HEK293 (cell line): ENCODE measurements around the gene DDX42.
A peak's percentile ranks its signal among the peaks of the same experiment; 100 is the strongest.

ENCODE experiments used
- CTCF ChIA-PET: fragments of 350-600 bp; formaldehyde crosslinking; extraction: SDS; loops from one replicate; lab custom pipeline; 2021; ENCODE audit warnings: antibody characterized with exemption; lab: Yijun Ruan, JAX
- POLR2A ChIA-PET: fragments of 300-600 bp; formaldehyde crosslinking; extraction: SDS; loops from one replicate; lab custom pipeline; 2020; ENCODE audit warnings: antibody characterized with exemption, inconsistent platforms; lab: Yijun Ruan, JAX
- H3K27ac ChIP-seq: fragments of 200-500 bp; sonication (Bioruptor generic); 2 replicates; pipeline ENCODE4 v1.5.1; 2014; ENCODE audit warnings: low read depth, low read length, control low read depth, inconsistent platforms; ENCODE audit errors: extremely low read depth
- H3K36me3 ChIP-seq, 2 experiments: fragments of 200-500 bp in 1 of 2; sonication (Bioruptor generic) in 1 of 2; 1 replicate in 1 of 2; 2 replicates in 1 of 2; pipeline ENCODE4 v1.5.1; 2014 to 2017; ENCODE audit warnings: inconsistent platforms in 2 of 2, low read length in 2 of 2; ENCODE audit not compliant: control insufficient read depth in 2 of 2, insufficient read depth in 1 of 2
- H3K4me1 ChIP-seq: fragments of 200-500 bp; sonication (Bioruptor generic); 2 replicates; pipeline ENCODE4 v1.5.1; 2014; ENCODE audit warnings: mild to moderate bottlenecking, low read length, inconsistent platforms; ENCODE audit not compliant: control insufficient read depth, insufficient read depth
- H3K4me3 ChIP-seq: 2 replicates; pipeline ENCODE4 v1.5.1; 2011; ENCODE audit warnings: low read depth, mild to moderate bottlenecking, control low read depth, low read length, moderate library complexity
- H3K9me3 ChIP-seq: fragments of 200-500 bp; sonication (Bioruptor generic); 2 replicates; pipeline ENCODE4 v1.5.1; 2014; ENCODE audit warnings: low read depth, low read length, inconsistent platforms; ENCODE audit not compliant: control insufficient read depth, insufficient read depth
- GFI1B ChIP-seq: fragments of 450-650 bp; formaldehyde crosslinking; IDR thresholded peaks from 2 replicates; pipeline ENCODE4 v1.5.1; 2016; ENCODE audit warnings: missing biosample characterization, missing genetic modification characterization
- GLIS1 ChIP-seq: fragments of 450-650 bp; formaldehyde crosslinking; IDR thresholded peaks from 2 replicates; pipeline ENCODE4 v1.5.1; 2016; ENCODE audit warnings: missing biosample characterization, missing genetic modification characterization
- IKZF3 ChIP-seq: fragments of 450-650 bp; IDR thresholded peaks from 2 replicates; pipeline ENCODE4 v1.5.0; 2018; ENCODE audit warnings: missing biosample characterization, mild to moderate bottlenecking, missing genetic modification characterization, moderate library complexity
- PRDM1 ChIP-seq: fragments of 450-650 bp; formaldehyde crosslinking; IDR thresholded peaks from 2 replicates; pipeline ENCODE4; 2016; ENCODE audit warnings: missing biosample characterization, missing genetic modification characterization
- SP2 ChIP-seq: fragments of 450-650 bp; formaldehyde crosslinking; IDR thresholded peaks from 2 replicates; pipeline ENCODE4 v1.5.1; 2016; ENCODE audit warnings: missing biosample characterization, missing genetic modification characterization
- TCF7L2 ChIP-seq: IDR thresholded peaks from 2 replicates; pipeline ENCODE4 v1.6.1; 2011; ENCODE audit warnings: low read depth, mild to moderate bottlenecking, inconsistent platforms, low read length, moderate library complexity, borderline replicate concordance
- ZBTB1 ChIP-seq: fragments of 450-650 bp; formaldehyde crosslinking; IDR thresholded peaks from 2 replicates; pipeline ENCODE4 v1.5.1; 2016; ENCODE audit warnings: missing biosample characterization, missing genetic modification characterization
- ZBTB7A ChIP-seq: fragments of 450-650 bp; formaldehyde crosslinking; IDR thresholded peaks from 2 replicates; pipeline ENCODE4 v1.5.1; 2016; ENCODE audit warnings: low read depth, missing biosample characterization, missing genetic modification characterization
- ZBTB8A ChIP-seq: fragments of 450-650 bp; formaldehyde crosslinking; IDR thresholded peaks from 2 replicates; pipeline ENCODE4 v1.5.1; 2016; ENCODE audit warnings: missing biosample characterization, missing genetic modification characterization
- ZNF19 ChIP-seq: fragments of 450-650 bp; formaldehyde crosslinking; IDR thresholded peaks from 2 replicates; pipeline ENCODE4; 2016; ENCODE audit warnings: missing biosample characterization, missing genetic modification characterization, low read depth
- ZNF221 ChIP-seq: fragments of 450-650 bp; formaldehyde crosslinking; IDR thresholded peaks from 2 replicates; pipeline ENCODE4 v1.5.1; 2017; ENCODE audit warnings: missing biosample characterization, missing genetic modification characterization, borderline replicate concordance
- ZNF48 ChIP-seq: fragments of 450-650 bp; formaldehyde crosslinking; IDR thresholded peaks from 2 replicates; pipeline ENCODE4 v1.5.1; 2016; ENCODE audit warnings: missing biosample characterization, missing genetic modification characterization
- ZNF558 ChIP-seq: fragments of 450-650 bp; formaldehyde crosslinking; IDR thresholded peaks from 2 replicates; pipeline ENCODE4 v1.5.1; 2016; ENCODE audit warnings: missing biosample characterization, missing genetic modification characterization
- ZNF624 ChIP-seq: fragments of 450-650 bp; formaldehyde crosslinking; IDR thresholded peaks from 2 replicates; pipeline ENCODE4 v1.5.1; 2017; ENCODE audit warnings: missing biosample characterization, missing genetic modification characterization
- ZNF670 ChIP-seq: fragments of 450-650 bp; formaldehyde crosslinking; IDR thresholded peaks from 2 replicates; pipeline ENCODE4 v1.5.1; 2016; ENCODE audit warnings: missing biosample characterization, missing genetic modification characterization, low read depth
- ZNF830 ChIP-seq: fragments of 450-650 bp; IDR thresholded peaks from 2 replicates; pipeline ENCODE4 v1.5.0; 2018; ENCODE audit warnings: missing biosample characterization, missing genetic modification characterization, low read depth, mild to moderate bottlenecking, moderate library complexity
- ZXDB ChIP-seq: fragments of 450-650 bp; formaldehyde crosslinking; IDR thresholded peaks from 2 replicates; pipeline ENCODE4 v1.5.1; 2016; ENCODE audit warnings: missing biosample characterization, missing genetic modification characterization
- TF ChIP-seq, protein P1 (sequence below): fragments of 450-650 bp; formaldehyde crosslinking; IDR thresholded peaks from 2 replicates; pipeline ENCODE4 v1.5.1; 2016; ENCODE audit warnings: missing biosample characterization, missing genetic modification characterization
- TF ChIP-seq, protein P2 (sequence below): fragments of 450-650 bp; formaldehyde crosslinking; IDR thresholded peaks from 2 replicates; pipeline ENCODE4 v1.5.1; 2017; ENCODE audit warnings: missing biosample characterization, missing genetic modification characterization
- TF ChIP-seq, protein P3 (sequence below): fragments of 450-650 bp; formaldehyde crosslinking; IDR thresholded peaks from 2 replicates; pipeline ENCODE4 v1.5.1; 2016; ENCODE audit warnings: missing biosample characterization, missing genetic modification characterization
- TF ChIP-seq, protein P4 (sequence below): fragments of 450-650 bp; formaldehyde crosslinking; IDR thresholded peaks from 2 replicates; pipeline ENCODE4 v1.5.1; 2016; ENCODE audit warnings: missing biosample characterization, missing genetic modification characterization
- TF ChIP-seq, protein P5 (sequence below): fragments of 450-650 bp; formaldehyde crosslinking; IDR thresholded peaks from 2 replicates; pipeline ENCODE4 v1.5.1; 2016; ENCODE audit warnings: missing biosample characterization, missing genetic modification characterization

The DDX42 gene

DNA sequence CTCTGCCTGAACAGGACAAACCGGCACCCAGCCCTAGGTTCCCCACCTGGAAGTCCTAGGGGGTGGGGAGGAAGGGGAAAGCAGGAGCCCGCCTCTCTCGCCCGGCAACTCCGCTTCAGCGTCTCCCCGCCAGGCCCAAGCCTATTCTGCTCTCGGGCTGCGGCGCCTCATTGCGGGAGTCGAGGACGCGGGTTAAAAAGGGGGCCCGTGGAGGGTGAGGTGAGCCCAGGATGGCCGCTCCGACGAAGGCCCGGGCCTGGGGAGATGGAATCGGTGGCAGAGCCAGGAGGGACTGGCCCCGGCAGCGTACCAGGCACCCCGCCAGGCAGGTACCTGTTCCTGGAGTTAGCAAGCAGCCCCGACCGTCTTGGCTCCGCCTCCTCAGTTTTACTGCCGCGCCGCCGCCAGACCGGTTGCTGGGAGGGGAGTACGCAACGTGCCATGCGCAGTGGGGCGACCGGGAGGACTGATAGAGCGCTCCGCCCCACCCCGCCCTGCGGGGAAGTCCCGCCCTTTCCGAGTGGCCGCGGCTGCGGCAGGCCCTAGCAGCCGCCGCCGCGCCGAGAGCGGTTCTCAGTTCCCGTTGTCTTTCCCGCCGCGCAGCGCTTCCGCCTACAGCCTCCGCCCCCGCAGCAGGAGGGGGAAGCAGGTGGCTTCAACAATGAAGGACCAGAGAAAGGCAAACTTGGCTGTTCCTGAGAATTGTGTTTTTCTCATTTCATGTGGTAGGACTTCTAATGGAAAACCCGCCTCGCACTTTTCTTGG lies 32.4 kb upstream of the DDX42 start, which contains the start of gene STRADA (continued):
- TF ChIP-seq ZBTB7A: peak; percentile 37; the same call in 1 of the 2 replicates
- TF ChIP-seq ZNF558 (tag by site-specific recombination): no peak
- TF ChIP-seq IKZF3 (tag by site-specific recombination): 0 out of 2 replicates have a peak, but pooled peaks have one; percentile 7
- no peak for TF ChIP-seq ZNF830
- TF ChIP-seq GLIS1 (tag by site-specific recombination): peak; percentile 69

DNA sequence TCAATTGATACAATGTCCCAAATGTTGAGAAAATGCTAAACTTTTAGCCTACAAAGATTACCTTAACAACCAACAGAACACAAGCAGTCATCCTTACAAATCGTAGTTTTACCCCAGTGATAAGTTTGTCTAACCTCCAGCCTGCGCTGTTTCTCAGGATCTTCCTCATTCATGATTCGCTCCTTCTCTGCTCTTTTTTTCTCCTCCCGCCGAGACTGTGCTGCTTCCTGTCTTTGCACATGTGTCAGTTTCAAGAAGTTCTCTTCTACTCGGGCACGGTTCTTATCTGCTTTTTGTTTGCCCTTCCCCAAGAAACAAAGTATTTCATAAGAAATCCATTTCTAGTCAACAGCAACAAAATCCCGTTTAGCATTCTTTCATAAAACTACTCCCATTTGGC lies 22.2 kb upstream of the DDX42 start:
- no peak overlapping the region for H3K4me3 ChIP-seq

DNA sequence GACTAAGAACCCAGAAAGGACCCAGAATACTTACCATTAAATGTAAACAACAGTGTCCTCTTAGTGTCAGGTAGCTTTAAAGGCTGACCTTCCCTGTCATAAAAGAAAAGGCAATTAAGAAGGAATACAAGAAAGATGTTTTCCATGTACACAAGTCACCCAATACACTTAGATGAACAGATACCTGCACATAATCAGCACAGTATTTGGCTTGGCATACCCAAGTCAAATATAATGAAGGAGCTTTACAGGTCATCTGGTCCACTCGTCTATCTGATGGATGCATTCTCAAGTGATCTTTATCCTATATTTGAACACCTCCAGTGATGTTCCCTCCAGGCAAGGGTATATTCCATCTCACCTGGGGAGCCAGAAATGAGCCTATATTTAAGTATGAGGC lies 21.3 kb upstream of the DDX42 start:
- peaks cover 87 to 98% of the 10 kb centered on the region in 2 experiments for H3K36me3 ChIP-seq
- TF ChIP-seq ZNF19 (tag by site-specific recombination): no peak
- TF ChIP-seq ZNF48 (tag by site-specific recombination): no peak
- TF ChIP-seq SP2 (tag by site-specific recombination): no peak
- TF ChIP-seq ZNF670 (tag by site-specific recombination): no peak
- TF ChIP-seq ZBTB8A (tag by site-specific recombination): no peak
- no peak for TF ChIP-seq ZNF558 (tag by site-specific recombination)
- no peak for TF ChIP-seq ZNF624 (tag by site-specific recombination)
- TF ChIP-seq, protein P1, sequence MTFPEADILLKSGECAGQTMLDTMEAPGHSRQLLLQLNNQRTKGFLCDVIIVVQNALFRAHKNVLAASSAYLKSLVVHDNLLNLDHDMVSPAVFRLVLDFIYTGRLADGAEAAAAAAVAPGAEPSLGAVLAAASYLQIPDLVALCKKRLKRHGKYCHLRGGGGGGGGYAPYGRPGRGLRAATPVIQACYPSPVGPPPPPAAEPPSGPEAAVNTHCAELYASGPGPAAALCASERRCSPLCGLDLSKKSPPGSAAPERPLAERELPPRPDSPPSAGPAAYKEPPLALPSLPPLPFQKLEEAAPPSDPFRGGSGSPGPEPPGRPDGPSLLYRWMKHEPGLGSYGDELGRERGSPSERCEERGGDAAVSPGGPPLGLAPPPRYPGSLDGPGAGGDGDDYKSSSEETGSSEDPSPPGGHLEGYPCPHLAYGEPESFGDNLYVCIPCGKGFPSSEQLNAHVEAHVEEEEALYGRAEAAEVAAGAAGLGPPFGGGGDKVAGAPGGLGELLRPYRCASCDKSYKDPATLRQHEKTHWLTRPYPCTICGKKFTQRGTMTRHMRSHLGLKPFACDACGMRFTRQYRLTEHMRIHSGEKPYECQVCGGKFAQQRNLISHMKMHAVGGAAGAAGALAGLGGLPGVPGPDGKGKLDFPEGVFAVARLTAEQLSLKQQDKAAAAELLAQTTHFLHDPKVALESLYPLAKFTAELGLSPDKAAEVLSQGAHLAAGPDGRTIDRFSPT (tag by site-specific recombination): no peak
- no peak for TF ChIP-seq GFI1B (tag by site-specific recombination)
- TF ChIP-seq TCF7L2: no peak
- TF ChIP-seq ZBTB1 (tag by site-specific recombination): no peak
- TF ChIP-seq, all 188 proteins: peak for 0
- no peaks in the 10 kb centered on the region for H3K9me3 ChIP-seq
- no peak overlapping the region for H3K27ac ChIP-seq
- no peaks in the 10 kb centered on the region for H3K4me1 ChIP-seq
- ChIA-PET CTCF (no interaction called here), POLR2A (no interaction called here)
- no peak overlapping the region for H3K4me3 ChIP-seq

More for the DNA sequence above, 22.2 kb upstream of the DDX42 start:
- Histone ChIP-seq H3K36me3 (peaks cover 86 to 97% of the 10 kb centered on the region in 2 experiments), H3K4me1 (no peaks in the 10 kb centered on the region), H3K9me3 (no peaks in the 10 kb centered on the region), H3K27ac (no peak overlapping the region)
- POLR2A ChIA-PET: interaction anchor here (0.6 kb wide), 1 partner anchor 15 kb away, joined by 3 read pairs; no protein-coding TSS in a partner anchor
- CTCF ChIA-PET: no interaction called here
- TF ChIP-seq, protein P2, sequence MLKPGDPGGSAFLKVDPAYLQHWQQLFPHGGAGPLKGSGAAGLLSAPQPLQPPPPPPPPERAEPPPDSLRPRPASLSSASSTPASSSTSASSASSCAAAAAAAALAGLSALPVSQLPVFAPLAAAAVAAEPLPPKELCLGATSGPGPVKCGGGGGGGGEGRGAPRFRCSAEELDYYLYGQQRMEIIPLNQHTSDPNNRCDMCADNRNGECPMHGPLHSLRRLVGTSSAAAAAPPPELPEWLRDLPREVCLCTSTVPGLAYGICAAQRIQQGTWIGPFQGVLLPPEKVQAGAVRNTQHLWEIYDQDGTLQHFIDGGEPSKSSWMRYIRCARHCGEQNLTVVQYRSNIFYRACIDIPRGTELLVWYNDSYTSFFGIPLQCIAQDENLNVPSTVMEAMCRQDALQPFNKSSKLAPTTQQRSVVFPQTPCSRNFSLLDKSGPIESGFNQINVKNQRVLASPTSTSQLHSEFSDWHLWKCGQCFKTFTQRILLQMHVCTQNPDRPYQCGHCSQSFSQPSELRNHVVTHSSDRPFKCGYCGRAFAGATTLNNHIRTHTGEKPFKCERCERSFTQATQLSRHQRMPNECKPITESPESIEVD: no peak
- TF ChIP-seq, protein P3, sequence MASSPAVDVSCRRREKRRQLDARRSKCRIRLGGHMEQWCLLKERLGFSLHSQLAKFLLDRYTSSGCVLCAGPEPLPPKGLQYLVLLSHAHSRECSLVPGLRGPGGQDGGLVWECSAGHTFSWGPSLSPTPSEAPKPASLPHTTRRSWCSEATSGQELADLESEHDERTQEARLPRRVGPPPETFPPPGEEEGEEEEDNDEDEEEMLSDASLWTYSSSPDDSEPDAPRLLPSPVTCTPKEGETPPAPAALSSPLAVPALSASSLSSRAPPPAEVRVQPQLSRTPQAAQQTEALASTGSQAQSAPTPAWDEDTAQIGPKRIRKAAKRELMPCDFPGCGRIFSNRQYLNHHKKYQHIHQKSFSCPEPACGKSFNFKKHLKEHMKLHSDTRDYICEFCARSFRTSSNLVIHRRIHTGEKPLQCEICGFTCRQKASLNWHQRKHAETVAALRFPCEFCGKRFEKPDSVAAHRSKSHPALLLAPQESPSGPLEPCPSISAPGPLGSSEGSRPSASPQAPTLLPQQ (tag by site-specific recombination): no peak
- TF ChIP-seq PRDM1 (no peak), ZXDB (tag by site-specific recombination) (no peak), ZNF221 (tag by site-specific recombination) (no peak)
- TF ChIP-seq, protein P4, sequence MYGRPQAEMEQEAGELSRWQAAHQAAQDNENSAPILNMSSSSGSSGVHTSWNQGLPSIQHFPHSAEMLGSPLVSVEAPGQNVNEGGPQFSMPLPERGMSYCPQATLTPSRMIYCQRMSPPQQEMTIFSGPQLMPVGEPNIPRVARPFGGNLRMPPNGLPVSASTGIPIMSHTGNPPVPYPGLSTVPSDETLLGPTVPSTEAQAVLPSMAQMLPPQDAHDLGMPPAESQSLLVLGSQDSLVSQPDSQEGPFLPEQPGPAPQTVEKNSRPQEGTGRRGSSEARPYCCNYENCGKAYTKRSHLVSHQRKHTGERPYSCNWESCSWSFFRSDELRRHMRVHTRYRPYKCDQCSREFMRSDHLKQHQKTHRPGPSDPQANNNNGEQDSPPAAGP: no peak
- TF ChIP-seq, protein P5, sequence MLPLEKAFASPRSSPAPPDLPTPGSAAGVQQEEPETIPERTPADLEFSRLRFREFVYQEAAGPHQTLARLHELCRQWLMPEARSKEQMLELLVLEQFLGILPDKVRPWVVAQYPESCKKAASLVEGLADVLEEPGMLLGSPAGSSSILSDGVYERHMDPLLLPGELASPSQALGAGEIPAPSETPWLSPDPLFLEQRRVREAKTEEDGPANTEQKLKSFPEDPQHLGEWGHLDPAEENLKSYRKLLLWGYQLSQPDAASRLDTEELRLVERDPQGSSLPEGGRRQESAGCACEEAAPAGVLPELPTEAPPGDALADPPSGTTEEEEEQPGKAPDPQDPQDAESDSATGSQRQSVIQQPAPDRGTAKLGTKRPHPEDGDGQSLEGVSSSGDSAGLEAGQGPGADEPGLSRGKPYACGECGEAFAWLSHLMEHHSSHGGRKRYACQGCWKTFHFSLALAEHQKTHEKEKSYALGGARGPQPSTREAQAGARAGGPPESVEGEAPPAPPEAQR: no peak
